CD14-positive monocyte (primary cell): ENCODE results near the gene ZNF487. TPM values are rescaled to one million over a fixed set of nuclear protein-coding genes. Genes with fewer than 3 reads are reported as not detected.
A peak's percentile ranks its signal among the peaks of the same experiment; 100 is the strongest.

Experiments used
- DNase-seq, 3 donors: peaks; one replicate each; pipeline ENCODE4 v3.0.0-alpha.2; 2011 to 2022
- H2AFZ ChIP-seq: 2 replicates; pipeline ENCODE4 v1.6.0; 2012; ENCODE audit warnings: mild to moderate bottlenecking, low read depth, low read length, inconsistent platforms; ENCODE audit not compliant: insufficient read depth, poor library complexity, severe bottlenecking
- H3K27ac ChIP-seq, 2 donors: 1 replicate in 1 of 2; 2 replicates in 1 of 2; pipeline ENCODE4 v1.5.1; 2012 to 2013; ENCODE audit warnings: low read length in 2 of 2, control low read depth in 1 of 2, inconsistent platforms in 1 of 2, low read depth in 1 of 2, mild to moderate bottlenecking in 1 of 2
- H3K27me3 ChIP-seq, 2 donors: one replicate each; pipeline versions ENCODE4 v1.6.0 to v1.6.1; 2011 to 2013; ENCODE audit warnings: low read length in 2 of 2; ENCODE audit not compliant: control insufficient read depth in 2 of 2, insufficient read depth in 2 of 2
- H3K36me3 ChIP-seq, 2 donors: replicated peaks in 1 of 2; 1 replicate in 1 of 2; 2 replicates in 1 of 2; pipeline versions ENCODE4 v1.5.1 to v1.6.1; 2012 to 2013; ENCODE audit warnings: low read length in 2 of 2, control low read depth in 1 of 2, inconsistent platforms in 1 of 2, mild to moderate bottlenecking in 1 of 2; ENCODE audit not compliant: insufficient read depth in 2 of 2, control insufficient read depth in 1 of 2
- H3K4me1 ChIP-seq, 2 donors: 1 replicate in 1 of 2; 2 replicates in 1 of 2; pipeline versions ENCODE4 v1.5.1 to v1.6.1; 2012 to 2013; ENCODE audit warnings: low read length in 2 of 2, control low read depth in 1 of 2, inconsistent platforms in 1 of 2, mild to moderate bottlenecking in 1 of 2, moderate library complexity in 1 of 2; ENCODE audit not compliant: insufficient read depth in 2 of 2, control insufficient read depth in 1 of 2
- H3K4me2 ChIP-seq: replicated peaks from 2 replicates; pipeline ENCODE3; 2012; ENCODE audit warnings: low read length, moderate library complexity, mild to moderate bottlenecking; ENCODE audit not compliant: poor library complexity, severe bottlenecking; ENCODE audit errors: extremely low read depth
- H3K4me3 ChIP-seq, 3 experiments: fragments of 200-600 bp in 1 of 3; sonication (generic) in 1 of 3; replicated peaks in 1 of 3; 1 replicate in 2 of 3; 2 replicates in 1 of 3; pipeline ENCODE4 v1.5.1; 2011 to 2013; ENCODE audit warnings: low read length in 3 of 3, mild to moderate bottlenecking in 3 of 3, control low read depth in 2 of 3, low read depth in 2 of 3, inconsistent platforms in 1 of 3, moderate library complexity in 1 of 3
- H3K79me2 ChIP-seq: 2 replicates; pipeline ENCODE4 v1.6.0; 2012; ENCODE audit warnings: mild to moderate bottlenecking, control low read depth, inconsistent platforms, low read length, moderate library complexity; ENCODE audit not compliant: insufficient read depth
- H3K9ac ChIP-seq: 2 replicates; pipeline ENCODE4 v1.6.0; 2017; ENCODE audit warnings: low read length, mild to moderate bottlenecking; ENCODE audit not compliant: insufficient read depth, poor library complexity, severe bottlenecking
- H3K9me3 ChIP-seq, 2 donors: replicated peaks in 1 of 2; 1 replicate in 1 of 2; 2 replicates in 1 of 2; pipeline versions ENCODE4 v1.5.1 to v1.6.1; 2012 to 2013; ENCODE audit warnings: low read length in 2 of 2, control low read depth in 1 of 2; ENCODE audit not compliant: control insufficient read depth in 1 of 2, insufficient read depth in 1 of 2
- H4K20me1 ChIP-seq: 2 replicates; pipeline ENCODE4 v1.6.0; 2012; ENCODE audit warnings: mild to moderate bottlenecking, low read length, control low read depth, moderate library complexity; ENCODE audit not compliant: insufficient read depth
- H3K27ac Mint-ChIP-seq, 7 donors: one replicate each; pipeline ENCODE4 v1.8.0; 2020; ENCODE audit warnings: mild to moderate bottlenecking in 7 of 7, mixed read lengths in 7 of 7, moderate library complexity in 6 of 7, inconsistent platforms in 2 of 7
- H3K27me3 Mint-ChIP-seq, 3 donors: one replicate each; pipeline ENCODE4 v1.8.0; 2021 to 2022; ENCODE audit warnings: low read depth in 3 of 3, mild to moderate bottlenecking in 3 of 3, mixed read lengths in 3 of 3, moderate library complexity in 3 of 3, inconsistent platforms in 1 of 3
- H3K36me3 Mint-ChIP-seq, 2 donors: one replicate each; pipeline ENCODE4 v1.8.0; 2020; ENCODE audit warnings: mixed read lengths in 2 of 2, inconsistent platforms in 1 of 2, mild to moderate bottlenecking in 1 of 2
- H3K4me1 Mint-ChIP-seq: one replicate; pipeline ENCODE4 v1.8.0; 2020; ENCODE audit warnings: mild to moderate bottlenecking, mixed read lengths
- H3K4me3 Mint-ChIP-seq, 2 donors: one replicate each; pipeline ENCODE4 v1.8.0; 2020; ENCODE audit warnings: mild to moderate bottlenecking in 2 of 2, mixed read lengths in 2 of 2, moderate library complexity in 1 of 2
- H3K9me3 Mint-ChIP-seq, 7 donors: one replicate each; pipeline ENCODE4 v1.8.0; 2020 to 2022; ENCODE audit warnings: mixed read lengths in 7 of 7, mild to moderate bottlenecking in 6 of 7, moderate library complexity in 6 of 7, inconsistent platforms in 2 of 7
- WGBS: methylation state at CpG from one replicate; pipeline ENCODE4 v1.1.5; 2013; ENCODE audit warnings: missing lambda C conversion rate; ENCODE audit not compliant: insufficient coverage; 5-methylcytosine and 5-hydroxymethylcytosine counted together
- intact Hi-C, 2 donors: fragments of 100-400 bp; cut with micrococcal nuclease; formaldehyde crosslinking; loops; one replicate each; pipeline versions ENCODE4 v1.15.0 to v1.15.1; 2023
- polyA plus RNA-seq, 3 donors: library from polyadenylated mRNA; depleted of rRNA in 1 of 3; unstranded in 2 of 3; stranded (reverse) in 1 of 3; fragments of 300-500 nt in 2 of 3; fragments of >200 nt in 1 of 3; fragmentation: Illumina TruSeq in 2 of 3; gene quantifications; 1 replicate in 2 of 3; 2 replicates in 1 of 3; pipeline ENCODE4 v1.2.3, GENCODE V29; 2012 to 2021
- TF ChIP-seq, protein P1 (sequence below): fragments of 200-600 bp; IDR thresholded peaks from one replicate; pipeline ENCODE4 v1.8.0; 2022; ENCODE audit warnings: antibody characterized with exemption, mild to moderate bottlenecking

ZNF487 gene
- polyA plus RNA-seq, 3 donors, result 8.6 to 19.7 (median 15.6) TPM

DNA sequence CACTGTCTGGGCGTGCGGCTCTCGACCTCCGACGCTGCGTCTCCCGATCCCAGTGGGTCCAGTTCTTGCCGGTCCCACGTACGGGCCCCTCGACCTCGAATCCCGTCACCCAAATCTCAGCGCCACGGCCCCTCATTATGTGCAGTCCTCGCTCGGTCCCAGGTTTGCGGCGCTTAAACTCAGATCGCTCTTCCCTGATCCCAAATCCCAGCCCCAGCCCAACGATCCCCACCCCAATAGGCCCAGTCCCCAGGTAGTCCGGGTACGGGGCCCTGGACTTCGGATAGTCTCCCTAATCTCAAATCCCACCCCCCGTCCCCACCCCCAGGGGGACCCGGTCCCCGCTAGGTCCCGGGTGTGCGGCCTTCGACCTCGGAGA lies 28.6 kb upstream of the ZNF487 start:
- peaks cover 45% of the 10 kb centered on the region for H4K20me1 ChIP-seq
- intact Hi-C loops, result loop anchor here in 1 of 2 donors (2.0 kb wide), 1 partner anchor 14 kb away; no protein-coding TSS in a partner anchor
- WGBS, result under 1% methylated on average over 24 of the region's 31 CpGs
- DNase-seq, result no peak
- Mint-ChIP-seq H3K27ac (peak overlapping the region; percentile 99 to 100 (median 100)), H3K36me3 (peaks cover 2 to 9% of the 10 kb centered on the region in 2 donors), H3K9me3 (peaks cover 0 to 2% (median 0%) of the 10 kb centered on the region in 7 donors), H3K4me3 (peak overlapping the region; percentile 96), H3K4me1 (peaks cover 44% of the 10 kb centered on the region), H3K27me3 (peaks cover 0 to 3% (median 1%) of the 10 kb centered on the region in 3 donors)
- peak overlapping the region; percentile 96 for H3K4me2 ChIP-seq
- peaks cover 66% of the 10 kb centered on the region for H3K79me2 ChIP-seq
- H2AFZ ChIP-seq, result peak overlapping the region; percentile 37
- H3K9me3 ChIP-seq, result no peaks in the 10 kb centered on the region
- H3K27ac ChIP-seq, result peak overlapping the region; percentile 94 to 99
- peak overlapping the region; percentile 97 for H3K9ac ChIP-seq
- peak overlapping the region; percentile 59 to 86 (median 65) for H3K4me3 ChIP-seq
- no peaks in the 10 kb centered on the region for H3K27me3 ChIP-seq
- H3K36me3 ChIP-seq, result peaks cover 0 to 8% of the 10 kb centered on the region in 2 donors
- TF ChIP-seq, protein P1, sequence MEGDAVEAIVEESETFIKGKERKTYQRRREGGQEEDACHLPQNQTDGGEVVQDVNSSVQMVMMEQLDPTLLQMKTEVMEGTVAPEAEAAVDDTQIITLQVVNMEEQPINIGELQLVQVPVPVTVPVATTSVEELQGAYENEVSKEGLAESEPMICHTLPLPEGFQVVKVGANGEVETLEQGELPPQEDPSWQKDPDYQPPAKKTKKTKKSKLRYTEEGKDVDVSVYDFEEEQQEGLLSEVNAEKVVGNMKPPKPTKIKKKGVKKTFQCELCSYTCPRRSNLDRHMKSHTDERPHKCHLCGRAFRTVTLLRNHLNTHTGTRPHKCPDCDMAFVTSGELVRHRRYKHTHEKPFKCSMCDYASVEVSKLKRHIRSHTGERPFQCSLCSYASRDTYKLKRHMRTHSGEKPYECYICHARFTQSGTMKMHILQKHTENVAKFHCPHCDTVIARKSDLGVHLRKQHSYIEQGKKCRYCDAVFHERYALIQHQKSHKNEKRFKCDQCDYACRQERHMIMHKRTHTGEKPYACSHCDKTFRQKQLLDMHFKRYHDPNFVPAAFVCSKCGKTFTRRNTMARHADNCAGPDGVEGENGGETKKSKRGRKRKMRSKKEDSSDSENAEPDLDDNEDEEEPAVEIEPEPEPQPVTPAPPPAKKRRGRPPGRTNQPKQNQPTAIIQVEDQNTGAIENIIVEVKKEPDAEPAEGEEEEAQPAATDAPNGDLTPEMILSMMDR, result peak; percentile 12
- H3K4me1 ChIP-seq, result peaks cover 38 to 55% of the 10 kb centered on the region in 2 donors

DNA sequence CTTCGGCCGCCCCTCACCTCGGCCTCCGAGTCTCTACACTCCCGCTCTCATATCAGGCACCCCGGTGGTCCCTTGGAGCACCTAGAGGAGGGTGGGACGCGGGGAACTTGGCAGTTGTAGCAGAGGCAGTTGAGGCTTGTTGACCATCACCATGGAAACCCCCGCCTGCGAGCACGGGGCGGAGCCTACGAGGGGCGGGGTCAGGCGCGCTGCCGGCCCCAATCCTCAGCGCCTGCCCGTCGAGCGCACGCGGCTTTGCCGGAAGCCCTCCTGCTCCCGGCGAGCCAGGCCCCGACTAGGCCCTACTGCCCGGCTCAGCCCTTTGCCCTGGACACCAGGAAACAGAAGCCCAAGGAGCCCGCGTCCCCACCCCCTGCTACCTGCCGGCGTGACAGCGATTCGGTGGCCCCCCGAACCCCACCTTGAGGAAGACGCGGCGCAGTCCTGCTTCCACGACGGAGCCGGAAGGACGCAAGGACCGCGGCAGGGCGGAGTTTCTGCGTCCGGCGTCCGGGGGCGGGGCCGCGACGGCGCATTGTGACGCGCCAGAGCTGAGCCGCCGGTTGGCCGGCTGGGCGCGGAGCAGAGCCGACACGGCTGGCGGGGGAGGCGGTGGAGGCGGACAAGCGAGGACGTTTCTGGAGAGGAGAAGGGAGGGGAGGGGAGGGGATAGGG lies 28.1 kb upstream of the ZNF487 start, which contains the start of gene HNRNPF:
Gene HNRNPF (minus strand): TSS at position 477 of the 675 bp plus-strand sequence. CDS start 21,302 bp downstream, outside the sequence.
- peak within 1 kb of the TSS; percentile 96 to 100 for H3K4me3 Mint-ChIP-seq
- H3K27ac ChIP-seq, result peak within 1 kb of the TSS; percentile 94 to 99
- DNase-seq, result peak; percentile 93 to 95 (median 94)
- H3K27me3 Mint-ChIP-seq, result peaks cover 0 to 3% (median 1%) of the 10 kb centered on the region in 3 donors
- peaks cover 39% of the 10 kb centered on the region for H4K20me1 ChIP-seq
- H3K4me1 ChIP-seq, result peaks cover 40 to 55% of the 10 kb centered on the region in 2 donors
- H2AFZ ChIP-seq, result peak within 1 kb of the TSS; percentile 65
- H3K36me3 ChIP-seq, result peaks cover 0 to 3% of the 10 kb centered on the region in 2 donors
- peak within 1 kb of the TSS; percentile 97 for H3K9ac ChIP-seq
- intact Hi-C loops, result loop anchor here in 1 of 2 donors (2.0 kb wide), 1 partner anchor 14 kb away; no protein-coding TSS in a partner anchor
- H3K27ac Mint-ChIP-seq, result peak within 1 kb of the TSS; percentile 99 to 100 (median 100)
- H3K79me2 ChIP-seq, result peaks cover 60% of the 10 kb centered on the region
- peaks cover 0 to 4% of the 10 kb centered on the region in 2 donors for H3K36me3 Mint-ChIP-seq
- H3K9me3 Mint-ChIP-seq, result peaks cover 0 to 2% (median 0%) of the 10 kb centered on the region in 7 donors
- H3K4me3 ChIP-seq, result peak within 1 kb of the TSS; percentile 65 to 86 (median 71)
- H3K4me2 ChIP-seq, result peak within 1 kb of the TSS; percentile 96
- no peaks in the 10 kb centered on the region for H3K9me3 ChIP-seq
- WGBS, result under 1% methylated on average over 56 of the region's 68 CpGs
- peaks cover 41% of the 10 kb centered on the region for H3K4me1 Mint-ChIP-seq
- no peaks in the 10 kb centered on the region for H3K27me3 ChIP-seq
- TF ChIP-seq, protein P1, result no peak
